KMS-11 (cell line): ENCODE measurements around the gene ITGA4.

Experiments
- H2AFZ ChIP-seq: fragments of 200-600 bp; sonication (generic); 2 replicates; pipeline ENCODE4 v1.6.1; 2016; ENCODE audit warnings: antibody characterized with exemption, mixed run types, low read depth
- H3K27ac ChIP-seq: fragments of 200-600 bp; sonication (generic); 2 replicates; pipeline ENCODE4 v1.6.1; 2016; ENCODE audit warnings: mild to moderate bottlenecking, mixed run types
- H3K27me3 ChIP-seq: fragments of 200-600 bp; sonication (generic); 2 replicates; pipeline ENCODE4 v1.6.1; 2017; ENCODE audit warnings: mild to moderate bottlenecking, low read depth, mixed run types, moderate library complexity; ENCODE audit not compliant: insufficient read depth
- H3K36me3 ChIP-seq: fragments of 200-600 bp; sonication (generic); 2 replicates; pipeline ENCODE4 v1.6.1; 2017; ENCODE audit warnings: mild to moderate bottlenecking, mixed run types; ENCODE audit not compliant: insufficient read depth
- H3K4me1 ChIP-seq: fragments of 200-600 bp; sonication (generic); 2 replicates; pipeline ENCODE4 v1.6.1; 2016; ENCODE audit warnings: mild to moderate bottlenecking, low read depth, mixed run types; ENCODE audit not compliant: poor library complexity, severe bottlenecking
- H3K4me2 ChIP-seq: fragments of 200-600 bp; sonication (generic); 2 replicates; pipeline ENCODE4 v1.7.0; 2016; ENCODE audit warnings: mild to moderate bottlenecking, mixed run types
- H3K4me3 ChIP-seq: fragments of 200-600 bp; sonication (generic); IDR thresholded peaks from 2 replicates; pipeline ENCODE4 v1.6.1; 2017; ENCODE audit warnings: low read depth, low read length, mixed read lengths; ENCODE audit not compliant: insufficient read depth
- H3K79me2 ChIP-seq: fragments of 200-600 bp; sonication (generic); 2 replicates; pipeline ENCODE4 v1.6.1; 2016; ENCODE audit warnings: low read depth, mixed run types; ENCODE audit not compliant: insufficient read depth
- H3K9ac ChIP-seq: fragments of 200-600 bp; sonication (generic); 2 replicates; pipeline ENCODE4 v1.6.1; 2016; ENCODE audit warnings: mild to moderate bottlenecking, mixed run types
- H4K20me1 ChIP-seq: fragments of 200-600 bp; sonication (generic); 2 replicates; pipeline ENCODE4 v1.6.1; 2016; ENCODE audit warnings: mild to moderate bottlenecking, mixed run types; ENCODE audit not compliant: insufficient read depth
- TF ChIP-seq, protein P1 (sequence below): fragments of 200-600 bp; sonication (generic); conservative IDR thresholded peaks from 2 replicates; pipeline ENCODE4 v1.6.1; 2017; ENCODE audit warnings: low read depth, mild to moderate bottlenecking, antibody characterized with exemption, low read length, moderate library complexity, mixed read lengths

The ITGA4 gene

DNA sequence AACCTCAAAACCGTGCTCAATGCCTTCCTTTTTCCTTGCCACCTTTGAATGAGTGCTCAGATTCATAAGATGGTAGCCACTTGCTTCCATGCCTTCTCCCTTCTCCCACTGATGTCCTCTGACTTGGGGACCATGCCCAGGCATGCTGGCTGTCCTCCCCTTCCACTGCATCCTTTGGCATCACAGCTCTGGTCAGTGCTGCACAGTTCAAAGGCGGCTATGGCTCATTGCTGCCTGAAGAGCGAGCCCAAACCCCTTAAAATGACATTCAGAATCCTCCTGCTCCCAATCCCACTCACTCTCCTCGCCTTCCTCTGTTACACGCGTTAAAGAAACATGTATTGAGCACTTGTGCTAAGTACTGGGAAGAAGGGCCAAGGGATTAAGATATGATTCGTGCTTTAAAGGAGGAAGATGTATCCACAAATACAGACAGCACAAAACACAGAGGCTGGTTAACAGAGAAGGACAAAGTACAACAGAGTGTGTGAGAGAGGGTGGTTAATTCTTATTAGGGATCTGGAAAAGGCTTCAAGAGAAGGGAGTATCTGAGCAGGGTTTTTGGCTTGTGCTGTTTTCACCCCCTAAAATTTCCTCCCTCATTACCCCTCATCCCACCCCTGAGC, 118.0 kb downstream of the ITGA4 start:
- Histone ChIP-seq H3K79me2 (no peaks in the 10 kb centered on the region), H3K36me3 (no peaks in the 10 kb centered on the region), H3K4me2 (no peak overlapping the region), H3K4me1 (no peaks in the 10 kb centered on the region), H3K9ac (no peak overlapping the region), H4K20me1 (no peaks in the 10 kb centered on the region), H3K27ac (no peak overlapping the region), H2AFZ (no peak overlapping the region), H3K4me3 (no peak overlapping the region), H3K27me3 (no peaks in the 10 kb centered on the region)
- TF ChIP-seq, protein P1, sequence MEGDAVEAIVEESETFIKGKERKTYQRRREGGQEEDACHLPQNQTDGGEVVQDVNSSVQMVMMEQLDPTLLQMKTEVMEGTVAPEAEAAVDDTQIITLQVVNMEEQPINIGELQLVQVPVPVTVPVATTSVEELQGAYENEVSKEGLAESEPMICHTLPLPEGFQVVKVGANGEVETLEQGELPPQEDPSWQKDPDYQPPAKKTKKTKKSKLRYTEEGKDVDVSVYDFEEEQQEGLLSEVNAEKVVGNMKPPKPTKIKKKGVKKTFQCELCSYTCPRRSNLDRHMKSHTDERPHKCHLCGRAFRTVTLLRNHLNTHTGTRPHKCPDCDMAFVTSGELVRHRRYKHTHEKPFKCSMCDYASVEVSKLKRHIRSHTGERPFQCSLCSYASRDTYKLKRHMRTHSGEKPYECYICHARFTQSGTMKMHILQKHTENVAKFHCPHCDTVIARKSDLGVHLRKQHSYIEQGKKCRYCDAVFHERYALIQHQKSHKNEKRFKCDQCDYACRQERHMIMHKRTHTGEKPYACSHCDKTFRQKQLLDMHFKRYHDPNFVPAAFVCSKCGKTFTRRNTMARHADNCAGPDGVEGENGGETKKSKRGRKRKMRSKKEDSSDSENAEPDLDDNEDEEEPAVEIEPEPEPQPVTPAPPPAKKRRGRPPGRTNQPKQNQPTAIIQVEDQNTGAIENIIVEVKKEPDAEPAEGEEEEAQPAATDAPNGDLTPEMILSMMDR: no peak

DNA sequence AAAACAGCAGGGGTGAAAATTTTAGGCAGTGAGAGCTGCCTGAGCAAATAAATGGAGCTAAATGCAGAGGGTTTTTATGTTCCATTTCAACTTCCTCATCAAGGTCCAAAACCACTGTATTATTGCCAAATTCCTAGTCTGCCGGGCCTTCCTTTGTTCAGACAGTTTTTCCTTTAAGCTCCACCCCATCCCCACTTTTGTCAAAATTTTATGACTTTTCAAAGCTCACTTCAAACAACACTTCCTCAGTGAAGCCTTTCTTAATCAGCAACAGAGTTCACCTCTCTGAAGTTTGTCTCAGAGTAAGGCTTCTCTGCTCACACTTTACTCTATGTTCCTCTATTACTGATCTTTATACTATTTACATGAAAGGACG, 118.5 kb downstream of the ITGA4 start:
- Histone ChIP-seq H3K27me3 (no peaks in the 10 kb centered on the region), H3K27ac (no peak overlapping the region), H3K4me3 (no peak overlapping the region), H3K79me2 (no peaks in the 10 kb centered on the region), H3K9ac (no peak overlapping the region), H4K20me1 (no peaks in the 10 kb centered on the region), H3K36me3 (no peaks in the 10 kb centered on the region), H3K4me1 (no peaks in the 10 kb centered on the region), H3K4me2 (no peak overlapping the region), H2AFZ (no peak overlapping the region)
- TF ChIP-seq, protein P1: no peak

GRCh38 chr2:181576431-181576830, 119.2 kb downstream of the ITGA4 start:
- H3K27ac ChIP-seq: no peak overlapping the region
- TF ChIP-seq, protein P1: no peak
- no peaks in the 10 kb centered on the region for H4K20me1 ChIP-seq

GRCh38 chr2:181578829-181579228, 121.6 kb downstream of the ITGA4 start:
- no peaks in the 10 kb centered on the region for H3K36me3 ChIP-seq
- H3K27me3 ChIP-seq: no peaks in the 10 kb centered on the region
- no peaks in the 10 kb centered on the region for H4K20me1 ChIP-seq
- no peak overlapping the region for H3K4me2 ChIP-seq
- no peak overlapping the region for H2AFZ ChIP-seq
- H3K4me1 ChIP-seq: no peaks in the 10 kb centered on the region
- H3K4me3 ChIP-seq: no peak overlapping the region
- TF ChIP-seq, protein P1: no peak
- no peaks in the 10 kb centered on the region for H3K79me2 ChIP-seq
- H3K9ac ChIP-seq: no peak overlapping the region
- H3K27ac ChIP-seq: no peak overlapping the region

More at GRCh38 chr2:181576431-181576830, 119.2 kb downstream of the ITGA4 start:
- Histone ChIP-seq H3K4me1 (no peaks in the 10 kb centered on the region), H3K79me2 (no peaks in the 10 kb centered on the region), H3K36me3 (no peaks in the 10 kb centered on the region), H2AFZ (no peak overlapping the region), H3K9ac (no peak overlapping the region), H3K4me3 (no peak overlapping the region), H3K27me3 (no peaks in the 10 kb centered on the region), H3K4me2 (no peak overlapping the region)
